Endothelial cell of umbilical vein (primary cell): ENCODE results near the gene AXIN2. TPM values are rescaled to one million over a fixed set of nuclear protein-coding genes. Genes with fewer than 3 reads are reported as not detected.

Source experiments
- BruUV-seq: library from RNA; stranded (reverse); fragments of 400-500 nt; replicated peaks from 2 replicates; lab custom pipeline; 2021; lab: Mats Ljungman, UMichigan
- CTCF ChIA-PET: fragments of 300-600, 350-600 bp; sonication (Branson Sonifier 250); formaldehyde crosslinking; loops from one replicate; lab custom pipeline; 2021; ENCODE audit warnings: antibody characterized with exemption, inconsistent platforms; lab: Charles Lee
- POLR2A ChIA-PET: fragments of 300-600, 350-600 bp; sonication (Branson Sonifier 250); formaldehyde crosslinking; loops from one replicate; lab custom pipeline; 2021; ENCODE audit warnings: antibody characterized with exemption, inconsistent platforms; lab: Charles Lee
- DNase-seq: peaks from one replicate; pipeline ENCODE4 v3.0.0-alpha.2; 2011; ENCODE audit warnings: low read depth, low spot score
- FAIRE-seq: peaks from 2 replicates; lab custom pipeline; 2011; peaks lifted over from hg19 to GRCh38; lab: Jason Lieb, UNC
- H2AFZ ChIP-seq: 2 replicates; pipeline ENCODE4 v1.6.0; 2012; ENCODE audit warnings: low read depth, low read length, control low read depth, inconsistent platforms
- H3K27ac ChIP-seq: 2 replicates; pipeline ENCODE4 v1.5.1; 2011; ENCODE audit warnings: low read depth, mild to moderate bottlenecking, control low read depth, low read length, moderate library complexity; ENCODE audit not compliant: insufficient read depth
- H3K27me3 ChIP-seq, 2 experiments: 2 replicates each; pipeline versions ENCODE4 v1.6.0 to v1.6.1; 2011; ENCODE audit warnings: low read length in 2 of 2, mixed read lengths in 1 of 2; ENCODE audit not compliant: control insufficient read depth in 2 of 2, insufficient read depth in 2 of 2
- H3K36me3 ChIP-seq, 2 experiments: 2 replicates in 1 of 2; 3 replicates in 1 of 2; pipeline ENCODE4 v1.5.1; 2011; ENCODE audit warnings: low read length in 2 of 2, mild to moderate bottlenecking in 1 of 2, moderate library complexity in 1 of 2; ENCODE audit not compliant: control insufficient read depth in 2 of 2, insufficient read depth in 2 of 2; ENCODE audit errors: extremely low read depth in 1 of 2
- H3K4me1 ChIP-seq: 3 replicates; pipeline ENCODE4 v1.5.1; 2011; ENCODE audit warnings: mild to moderate bottlenecking, low read length; ENCODE audit not compliant: control insufficient read depth, insufficient read depth; ENCODE audit errors: extremely low read depth
- H3K4me2 ChIP-seq: 2 replicates; pipeline ENCODE4 v1.6.1; 2011; ENCODE audit warnings: low read length, control low read depth, mixed read lengths; ENCODE audit not compliant: insufficient read depth
- H3K4me3 ChIP-seq, 3 experiments: fragments of 200-600 bp in 1 of 3; sonication (generic), shearing (Covaris generic) in 1 of 3; replicated peaks in 1 of 3; 2 replicates each; pipeline ENCODE4 v1.5.1; 2011 to 2016; ENCODE audit warnings: control low read depth in 3 of 3, low read length in 3 of 3, mild to moderate bottlenecking in 2 of 3, inconsistent platforms in 1 of 3, low read depth in 1 of 3, moderate library complexity in 1 of 3; ENCODE audit not compliant: insufficient read depth in 1 of 3
- H3K79me2 ChIP-seq: 2 replicates; pipeline ENCODE4 v1.6.0; 2012; ENCODE audit warnings: low read length, inconsistent platforms; ENCODE audit not compliant: control insufficient read depth, insufficient read depth
- H3K9ac ChIP-seq: replicated peaks from 2 replicates; pipeline ENCODE3; 2011; ENCODE audit warnings: low read length, control low read depth; ENCODE audit not compliant: insufficient read depth; ENCODE audit errors: extremely low read depth
- H3K9me1 ChIP-seq: replicated peaks from 3 replicates; pipeline ENCODE4 v1.6.0; 2011; ENCODE audit warnings: mild to moderate bottlenecking, low read length; ENCODE audit not compliant: control insufficient read depth, insufficient read depth; ENCODE audit errors: extremely low read depth
- H3K9me3 ChIP-seq: replicated peaks from 2 replicates; pipeline ENCODE4 v1.5.1; 2012; ENCODE audit warnings: low read length, inconsistent platforms; ENCODE audit not compliant: control insufficient read depth, insufficient read depth
- H4K20me1 ChIP-seq: replicated peaks from 2 replicates; pipeline ENCODE3; 2011; ENCODE audit warnings: mild to moderate bottlenecking, low read length; ENCODE audit not compliant: control insufficient read depth, insufficient read depth; ENCODE audit errors: extremely low read depth
- CTCF ChIP-seq, 2 donors: IDR thresholded peaks; 1 replicate in 1 of 2; 2 replicates in 1 of 2; pipeline ENCODE4 v1.5.1; 2011; ENCODE audit warnings: low read length in 2 of 2, mild to moderate bottlenecking in 2 of 2, moderate library complexity in 2 of 2, control low read depth in 1 of 2, inconsistent platforms in 1 of 2, low read depth in 1 of 2; ENCODE audit not compliant: insufficient read depth in 1 of 2; ENCODE audit errors: extremely low read depth in 1 of 2
- EZH2 ChIP-seq: IDR thresholded peaks from 2 replicates; pipeline ENCODE4 v1.6.1; 2012; ENCODE audit warnings: borderline replicate concordance, low read depth, mild to moderate bottlenecking, moderate library complexity, low read length, inconsistent platforms; ENCODE audit not compliant: severe bottlenecking
- FOS ChIP-seq: IDR thresholded peaks from 2 replicates; pipeline ENCODE4 v1.6.1; 2011; ENCODE audit warnings: mild to moderate bottlenecking, low read length, moderate library complexity, borderline replicate concordance; ENCODE audit not compliant: insufficient read depth
- GATA2 ChIP-seq: IDR thresholded peaks from 2 replicates; pipeline ENCODE4 v1.7.0; 2011; ENCODE audit warnings: low read depth, mild to moderate bottlenecking, moderate library complexity, mixed read lengths, low read length; ENCODE audit not compliant: insufficient read length, insufficient read depth
- JUN ChIP-seq: IDR thresholded peaks from 2 replicates; pipeline ENCODE4 v1.6.1; 2011; ENCODE audit warnings: borderline replicate concordance, low read depth; ENCODE audit not compliant: insufficient read length, insufficient read depth
- MAX ChIP-seq: IDR thresholded peaks from 2 replicates; pipeline ENCODE4 v1.6.1; 2011; ENCODE audit not compliant: insufficient read depth, insufficient read length
- MYC ChIP-seq: IDR thresholded peaks from one replicate; pipeline ENCODE4 v1.6.1; 2011; ENCODE audit warnings: mild to moderate bottlenecking, low read depth, low read length
- POLR2A ChIP-seq: IDR thresholded peaks from 2 replicates; pipeline ENCODE4 v1.6.1; 2012; ENCODE audit warnings: low read depth, mild to moderate bottlenecking, control low read depth, low read length
- POLR2AphosphoS5 ChIP-seq: IDR thresholded peaks from 2 replicates; pipeline ENCODE4 v1.6.1; 2012; ENCODE audit warnings: low read depth, mild to moderate bottlenecking, control low read depth, low read length, moderate library complexity; ENCODE audit not compliant: insufficient read depth
- dilution Hi-C: fragments of 300-500 bp; cut with MboI; formaldehyde crosslinking; loops from one replicate; pipeline ENCODE4 v1.15.0; 2019; ENCODE audit warnings: low sequenced_read_pairs; ENCODE audit not compliant: extremely low pct_ligation_motif_present
- intact Hi-C: fragments of 100-400 bp; cut with micrococcal nuclease; formaldehyde crosslinking; loops from one replicate; pipeline ENCODE4 v1.10.0; 2022
- polyA plus RNA-seq, 4 experiments: library from polyadenylated mRNA; depleted of rRNA in 3 of 4; stranded (reverse) in 3 of 4; unstranded in 1 of 4; fragments of >200 nt; gene quantifications; 2 replicates each; pipeline versions ENCODE4 v1.2.1 to v1.2.3, GENCODE V29; 2011 to 2012; ENCODE audit warnings: missing spikeins in 1 of 4
- total RNA-seq: library from RNA; stranded (reverse); gene quantifications from 2 replicates; pipeline ENCODE4 v1.2.3, GENCODE V29; 2021

AXIN2 gene
- total and polyA plus RNA-seq, 2 donors (not counting 3 experiments of a cell fraction or from before 2014, with no cell fraction given): 1.3 to 3.0 TPM

DNA sequence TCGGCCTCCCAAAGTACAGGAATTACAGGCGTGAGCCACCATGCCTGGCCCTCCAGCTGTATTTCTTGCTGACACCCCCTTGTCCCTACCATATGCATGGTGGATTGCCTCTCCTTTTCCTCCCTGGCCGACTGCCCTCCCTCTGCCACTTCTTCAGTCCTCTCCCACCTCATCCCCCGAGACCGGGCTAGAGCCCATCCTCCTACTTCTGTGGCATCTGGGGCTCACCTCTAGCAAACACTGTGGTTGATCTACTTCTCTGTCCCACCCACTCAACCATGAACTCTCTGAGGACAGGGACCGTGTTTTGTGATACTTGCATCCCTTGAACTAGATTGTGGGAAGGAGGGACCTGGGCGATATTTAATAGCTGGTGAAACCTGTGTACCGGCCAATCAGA, 7.5 kb upstream of the AXIN2 start:
- no peak overlapping the region for H2AFZ ChIP-seq
- no peaks in the 10 kb centered on the region for H3K9me1 ChIP-seq
- DNase-seq: no peak
- H4K20me1 ChIP-seq: no peaks in the 10 kb centered on the region
- POLR2A ChIA-PET: no interaction called here
- no peak for FAIRE-seq
- H3K36me3 ChIP-seq: no peaks in the 10 kb centered on the region
- CTCF ChIA-PET: interaction anchor here (1.4 kb wide), 1 partner anchor 12 kb away, joined by 4 read pairs; no protein-coding TSS in a partner anchor
- no peak for TF ChIP-seq MAX
- no peak for TF ChIP-seq JUN
- TF ChIP-seq POLR2A: no peak
- TF ChIP-seq EZH2: no peak
- no peak for TF ChIP-seq GATA2
- TF ChIP-seq CTCF (IDR thresholded peaks at IDR 0.05; ENCODE audit: extremely low read depth in 1 of 2, insufficient read depth in 1 of 2, low read depth in 1 of 2, low read length in 2 of 2): no peak
- TF ChIP-seq FOS: no peak
- no peak for TF ChIP-seq POLR2AphosphoS5
- no peak for TF ChIP-seq MYC
- no peaks in the 10 kb centered on the region for H3K9me3 ChIP-seq
- H3K4me3 ChIP-seq: no peak overlapping the region
- no peak overlapping the region for H3K4me2 ChIP-seq
- no peak overlapping the region for H3K27ac ChIP-seq
- no peaks in the 10 kb centered on the region for H3K79me2 ChIP-seq
- H3K27me3 ChIP-seq: no peaks in the 10 kb centered on the region
- dilution Hi-C loops (no loop called here), intact Hi-C loops (no loop called here)
- no TSS peak for BruUV-seq
- H3K9ac ChIP-seq: no peak overlapping the region
- no peaks in the 10 kb centered on the region for H3K4me1 ChIP-seq
